Embryonic facial prominence (tissue), 1 donor: ENCODE measurements around the gene SMOC1.

ENCODE experiments used
- DNase-seq: peaks from one replicate; pipeline ENCODE4 v3.0.0-alpha.2; 2016; ENCODE audit errors: extremely low spot score

SMOC1 gene

DNA sequence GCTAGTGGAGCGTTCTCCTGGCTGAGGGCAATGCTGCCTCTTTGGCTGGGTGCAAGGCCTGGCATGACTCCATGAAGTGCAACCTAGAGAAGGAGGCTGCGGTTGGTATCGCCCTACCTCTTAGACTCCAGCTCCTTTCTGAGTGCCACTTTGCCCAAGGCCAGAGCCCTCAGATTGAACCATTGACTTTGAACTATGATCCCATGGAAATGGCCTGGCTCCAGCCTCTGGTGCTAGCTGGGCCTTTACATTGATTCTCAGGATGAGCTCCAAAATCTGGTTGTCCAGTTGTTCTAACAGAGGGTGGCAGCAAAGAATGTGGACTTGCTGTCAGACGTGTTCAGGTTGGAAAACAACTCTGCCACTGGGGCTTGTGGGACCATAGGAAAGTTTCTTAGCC is 16.1 kb upstream of the SMOC1 start:
- DNase-seq, result no peak

DNA sequence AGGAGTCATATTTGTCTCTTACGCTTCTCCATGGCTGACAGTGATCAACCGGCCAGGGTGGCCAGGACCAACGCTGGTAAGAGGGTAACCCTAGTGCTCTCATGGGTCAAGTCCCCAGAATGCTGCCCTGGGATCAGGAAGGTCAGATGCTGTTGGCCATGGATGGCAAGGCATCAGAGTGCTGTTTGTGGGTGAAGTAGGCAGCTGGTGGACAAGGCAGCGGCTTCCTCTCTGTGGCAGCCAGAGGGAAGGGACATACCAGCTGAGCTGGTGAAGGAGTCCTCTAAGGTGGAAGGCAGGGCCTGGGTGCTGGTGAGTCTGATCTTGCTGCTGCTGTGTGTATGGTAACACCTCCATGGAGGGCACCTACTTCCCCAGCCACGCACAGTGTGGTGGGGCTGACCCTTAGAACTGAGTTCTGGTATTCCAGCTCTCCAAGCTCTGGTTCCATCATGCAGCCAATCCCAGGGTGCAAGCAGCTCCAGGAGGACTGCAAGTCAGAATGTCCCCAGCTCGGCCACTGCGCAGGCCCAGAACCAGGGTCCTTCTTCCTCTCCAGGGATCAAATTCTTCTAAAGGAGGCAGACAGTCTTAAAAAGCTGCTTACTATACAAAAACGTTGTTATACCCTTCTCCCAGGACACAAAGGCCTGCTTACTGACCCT is 13.4 kb upstream of the SMOC1 start:
- DNase-seq, result no peak

DNA sequence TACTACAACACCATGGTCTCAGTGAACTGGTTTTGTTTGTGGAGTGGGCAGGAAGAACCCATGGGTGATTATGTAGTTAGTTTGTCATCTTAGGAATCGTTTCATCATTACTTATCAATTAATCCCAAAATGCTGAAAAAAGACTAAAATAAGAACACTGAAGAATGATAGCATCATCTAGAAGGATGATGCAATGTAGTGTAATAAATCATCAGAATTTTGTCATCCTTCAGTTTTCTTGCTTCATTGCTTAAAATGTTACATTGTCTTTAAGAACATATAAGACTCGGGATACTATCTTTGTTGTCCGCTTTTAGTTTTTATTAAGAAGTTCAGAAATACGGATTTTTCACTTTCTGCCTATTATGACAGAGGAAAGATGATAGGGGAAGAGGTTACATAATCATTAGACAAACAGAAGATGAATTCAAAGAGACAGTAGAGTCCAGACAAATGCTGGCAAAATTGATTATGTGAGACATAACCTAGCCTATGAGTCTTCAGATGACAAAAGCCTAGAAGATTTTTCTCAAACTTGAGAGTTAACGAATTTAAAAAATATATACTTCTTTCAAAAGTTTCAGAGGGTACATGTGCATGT is 10.8 kb upstream of the SMOC1 start:
- no peak for DNase-seq

DNA sequence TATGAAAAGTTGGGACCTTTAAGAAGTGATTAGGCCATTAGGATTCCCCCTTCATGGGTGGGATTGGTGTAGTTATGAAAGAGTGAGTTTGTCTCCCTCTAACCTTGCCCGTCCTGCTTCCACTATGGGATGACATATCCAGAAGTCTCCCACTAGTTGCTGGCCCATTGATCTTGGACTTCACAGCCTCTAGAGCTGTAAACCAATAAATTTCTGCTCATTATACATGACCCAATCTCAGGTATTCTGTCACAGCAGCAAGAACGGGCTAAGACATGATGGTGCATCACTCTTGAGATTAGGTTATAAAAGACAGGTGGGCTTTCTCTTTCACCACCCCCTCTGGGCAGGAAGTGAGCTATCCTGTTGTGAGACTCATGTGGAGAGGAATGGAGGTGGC is 8.6 kb upstream of the SMOC1 start:
- DNase-seq, result no peak

DNA sequence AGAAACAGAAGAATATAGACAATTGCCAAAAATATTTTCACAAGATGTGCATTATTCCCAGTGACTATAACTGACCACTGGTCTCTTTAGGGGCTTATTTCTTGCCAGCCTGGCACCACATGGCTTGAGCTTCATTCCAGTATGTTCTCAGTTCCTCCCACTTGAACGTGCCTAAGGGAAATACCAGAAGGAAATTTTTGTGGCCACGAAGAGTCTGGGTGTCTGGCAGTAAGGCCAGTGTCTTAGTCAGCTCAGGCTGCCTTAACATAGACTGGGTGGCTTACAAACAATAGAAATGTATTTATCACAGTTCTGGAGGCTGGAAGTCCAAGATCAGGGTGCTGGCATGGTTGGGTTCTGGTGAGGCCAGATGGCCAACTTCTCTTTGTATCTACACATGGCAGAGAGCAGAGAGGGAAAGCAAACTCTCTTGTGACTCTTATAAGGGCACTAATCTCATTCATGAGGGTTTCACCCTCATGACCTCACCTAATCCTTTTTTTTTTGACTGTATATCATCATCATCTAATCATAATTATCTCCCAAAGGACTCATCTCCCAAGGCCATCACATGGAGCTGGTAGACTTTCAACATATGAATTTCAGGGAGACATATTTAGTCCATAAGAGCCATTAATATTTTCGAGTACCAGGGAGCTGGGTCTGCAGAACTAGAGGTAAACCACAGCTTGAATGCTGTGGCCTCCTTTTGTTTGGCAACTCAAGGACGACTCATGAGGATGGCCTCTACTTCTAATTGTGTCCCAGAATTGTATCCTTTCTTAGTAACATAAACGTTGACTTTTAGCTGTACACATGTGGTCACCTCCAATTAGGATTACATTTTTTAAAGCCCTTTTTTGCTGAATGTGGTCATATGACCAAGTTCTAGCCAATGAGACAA is 5.1 kb upstream of the SMOC1 start:
- DNase-seq, result no peak

DNA sequence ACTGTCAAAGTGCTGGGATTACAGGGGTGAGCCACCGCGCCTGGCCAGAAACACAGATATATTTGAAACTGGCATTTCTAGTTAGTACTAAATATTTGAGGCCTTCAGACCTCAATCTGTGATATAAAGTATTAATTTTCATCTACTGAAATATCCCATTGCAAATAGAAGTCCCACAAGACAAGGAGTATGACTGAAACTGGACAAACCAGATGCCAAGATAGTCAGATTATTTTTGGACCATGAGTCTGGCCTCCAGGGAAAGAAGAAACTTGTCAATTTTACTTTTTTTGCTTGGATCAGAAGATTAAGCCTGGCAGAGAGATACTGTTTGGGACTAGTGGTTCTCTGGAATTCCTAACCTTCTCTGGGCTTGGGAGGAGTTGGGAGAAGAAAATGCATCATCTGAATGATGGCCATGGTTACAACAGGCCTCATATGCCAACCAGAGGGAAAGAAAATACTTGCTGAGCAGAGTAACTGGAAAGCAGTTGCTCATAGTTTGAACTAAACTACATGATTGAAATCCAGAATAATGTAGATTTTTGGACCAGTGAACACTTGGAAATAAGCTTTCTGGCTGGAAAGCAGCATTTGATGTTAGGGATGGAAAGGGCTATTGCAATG is 2.9 kb upstream of the SMOC1 start:
- DNase-seq, result no peak

DNA sequence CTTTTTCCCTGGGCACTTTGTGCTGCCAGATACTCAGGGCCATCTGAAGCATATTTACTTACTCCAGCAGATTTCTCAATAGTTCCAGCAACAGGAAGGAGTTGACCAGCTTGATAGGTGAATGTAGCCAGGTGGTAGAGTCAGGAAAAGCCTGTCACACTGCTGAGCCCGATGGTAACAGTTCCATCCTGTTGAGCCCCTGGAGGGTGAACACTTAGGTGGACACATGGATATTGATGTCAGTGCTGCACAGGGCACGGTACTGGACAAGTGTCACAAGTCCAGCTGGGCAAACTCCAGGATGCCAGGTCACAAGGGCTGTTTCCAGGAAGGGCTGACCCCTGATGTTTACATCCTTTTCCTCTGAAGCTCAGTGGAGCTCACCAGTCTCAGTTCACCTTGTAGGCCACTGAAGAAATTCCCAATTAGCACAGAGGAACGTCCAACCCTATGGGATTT is 2.3 kb upstream of the SMOC1 start:
- DNase-seq, result no peak

DNA sequence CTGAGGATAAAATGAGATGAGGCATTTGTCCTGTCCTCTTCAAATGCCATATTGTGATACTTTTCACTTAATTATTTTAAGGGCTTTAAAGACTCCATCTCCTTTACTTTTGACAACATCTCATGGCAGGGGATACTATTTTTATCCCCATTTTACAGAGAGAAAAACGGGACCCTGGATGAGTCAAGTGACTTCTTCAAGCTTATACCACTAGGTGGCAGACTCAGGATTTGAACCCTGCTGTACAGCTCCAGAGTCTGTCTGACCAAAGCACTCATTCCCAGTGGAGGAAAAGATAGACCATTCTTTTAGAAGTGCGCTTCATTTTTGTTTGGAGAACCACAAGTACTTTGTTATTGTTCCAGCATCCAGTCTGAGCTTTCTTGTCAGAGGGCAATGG is 1.7 kb upstream of the SMOC1 start:
- DNase-seq, result no peak

DNA sequence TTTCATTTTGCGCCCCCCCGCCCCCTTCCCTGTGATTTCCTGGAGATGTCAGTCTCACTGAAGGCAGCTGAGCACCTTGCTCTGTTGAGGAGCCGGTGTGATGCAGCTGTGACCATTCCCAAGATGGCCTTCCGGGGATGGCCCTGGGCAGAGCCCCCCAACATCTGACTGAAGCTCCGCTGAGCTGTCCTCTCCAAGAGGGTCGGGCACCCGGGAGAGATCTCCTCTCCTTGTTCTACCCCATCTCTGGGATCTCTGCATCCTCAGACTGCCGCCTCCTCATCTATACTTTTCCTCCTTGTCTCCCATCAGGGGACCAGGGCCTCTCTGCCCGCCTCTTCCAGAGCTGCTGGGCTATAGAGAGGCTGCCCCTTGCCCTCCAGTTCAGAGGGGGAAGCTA is 965 bp upstream of the SMOC1 start:
- DNase-seq, result no peak

DNA sequence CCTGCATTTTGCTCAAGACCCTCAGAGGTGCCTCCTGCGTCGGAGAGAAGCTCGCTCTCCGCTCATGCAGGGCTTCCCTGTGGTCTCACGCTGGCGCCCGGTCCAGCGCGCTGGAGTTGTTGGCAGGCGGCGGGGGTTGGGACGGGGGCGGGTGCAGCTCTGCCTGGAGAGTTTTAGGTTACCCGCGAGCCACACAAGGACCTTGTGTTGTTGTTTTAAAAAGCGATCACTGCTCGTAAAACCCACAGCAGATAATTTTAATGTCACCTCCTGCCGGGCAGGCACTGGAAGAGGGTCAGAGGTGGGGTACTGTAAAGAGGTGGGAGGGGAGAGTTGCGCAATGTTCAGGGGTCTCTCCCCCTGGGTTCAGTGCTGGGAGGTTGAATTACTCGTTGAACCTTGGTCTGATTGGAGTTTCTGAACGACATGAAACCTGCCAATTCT is 850 bp downstream of the SMOC1 start:
- no peak for DNase-seq

DNA sequence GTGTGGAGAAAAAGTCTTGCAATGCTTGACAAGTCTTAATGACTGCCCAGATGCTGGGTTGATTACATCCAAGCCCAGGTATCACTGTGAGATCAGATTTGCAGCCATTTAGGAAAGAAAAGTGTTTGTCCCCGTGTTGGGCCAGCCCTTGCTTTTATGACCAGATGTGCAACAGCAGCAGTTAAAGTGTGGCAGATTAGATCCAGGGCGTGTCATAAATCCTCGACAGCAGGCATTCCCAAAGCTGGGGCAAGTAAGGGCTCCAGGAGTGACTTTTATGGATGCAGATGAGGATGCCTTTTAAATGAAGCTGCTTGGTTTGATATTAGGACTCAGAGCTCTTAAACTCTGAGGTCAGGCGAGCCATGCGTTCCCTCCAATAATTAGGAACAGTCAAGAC is 1.7 kb downstream of the SMOC1 start:
- no peak for DNase-seq

DNA sequence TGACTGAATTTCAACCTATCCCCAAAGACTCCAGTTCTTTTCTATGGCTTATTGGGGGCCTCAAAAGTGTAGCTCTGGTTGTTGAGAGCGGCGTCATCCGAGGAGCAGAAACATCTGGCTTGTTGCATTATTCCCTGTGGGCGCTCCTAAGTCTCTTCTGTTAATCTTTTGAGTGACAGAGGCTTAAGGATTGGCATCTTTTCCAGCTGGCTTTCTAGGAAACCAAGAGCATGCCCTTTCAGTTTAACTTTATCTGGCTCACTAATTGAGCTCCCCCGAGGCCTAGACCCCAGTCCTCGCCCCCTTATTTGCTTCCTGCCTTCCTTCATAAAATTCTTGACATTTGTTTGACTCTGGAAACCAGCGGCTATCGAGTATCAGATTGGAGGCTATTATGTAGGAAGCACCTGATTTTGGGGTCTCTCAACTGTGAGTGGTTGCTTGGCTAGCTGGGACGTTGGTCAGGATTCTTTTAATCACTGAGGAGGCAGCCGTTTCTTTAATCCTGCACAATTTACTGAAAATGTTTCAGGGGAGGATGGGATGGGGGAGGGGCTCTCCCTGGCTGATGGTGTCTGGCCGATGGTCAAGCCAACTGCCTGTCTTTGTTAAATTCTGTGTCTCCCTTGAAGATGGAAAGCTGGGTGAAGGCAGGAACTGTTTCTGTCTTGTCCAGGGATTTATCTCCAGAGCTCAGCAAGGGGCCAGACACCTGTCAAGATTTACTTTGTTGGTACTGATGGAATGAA is 3.1 kb downstream of the SMOC1 start:
- no peak for DNase-seq

DNA sequence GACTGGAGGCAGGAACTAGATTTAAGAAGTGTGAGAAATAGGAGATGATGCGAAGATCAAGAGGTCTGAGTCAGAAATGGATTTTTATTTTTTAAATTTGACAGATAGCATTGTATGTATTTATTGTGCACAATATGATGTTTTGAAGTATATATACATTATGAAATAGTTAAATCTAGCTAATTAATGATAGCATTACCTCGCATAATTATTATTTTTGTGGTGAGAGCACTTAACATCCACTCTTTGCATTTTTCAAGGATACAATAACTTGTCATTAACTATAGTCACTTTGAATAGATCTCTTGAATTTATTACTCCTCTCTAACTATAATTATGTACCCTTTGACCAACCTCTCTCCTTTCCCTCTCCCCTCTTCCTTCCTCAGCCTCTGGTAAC is 3.7 kb downstream of the SMOC1 start:
- no peak for DNase-seq

DNA sequence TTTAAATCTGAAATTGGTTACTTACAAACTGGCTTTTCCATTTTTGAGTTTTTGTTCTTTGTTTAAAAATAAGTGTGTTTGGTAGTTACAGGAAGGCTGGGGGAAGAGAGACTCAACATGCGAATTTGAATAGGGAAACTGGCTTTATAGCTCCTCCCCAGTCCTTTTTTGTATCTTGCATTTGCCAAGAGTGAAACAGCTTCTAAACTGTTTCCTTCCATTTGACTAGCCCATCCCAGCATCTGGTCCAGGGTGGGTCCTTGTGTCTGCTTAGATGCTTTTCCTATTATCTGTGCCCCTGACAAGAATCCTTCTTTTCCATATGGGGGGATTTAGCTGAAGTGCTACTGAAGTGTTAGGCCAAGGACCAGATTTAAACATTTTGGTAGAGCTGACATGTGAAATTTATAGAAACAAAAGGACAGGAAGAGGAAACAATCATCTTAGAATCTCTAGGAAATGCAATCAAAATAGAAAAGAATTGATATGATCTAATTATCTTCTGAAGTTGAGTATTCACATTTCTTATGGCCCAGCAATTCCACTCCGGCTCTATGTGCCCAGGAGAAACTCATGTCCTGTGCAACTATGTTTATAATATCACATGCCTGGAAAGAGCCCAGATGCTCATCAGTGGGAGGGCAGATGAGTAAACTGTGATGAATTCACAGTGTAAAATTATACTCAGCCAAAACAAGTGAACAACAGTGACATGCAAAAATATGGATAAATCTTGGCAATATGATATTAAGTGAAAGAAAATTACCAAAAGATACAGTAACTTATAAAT is 7.4 kb downstream of the SMOC1 start:
- no peak for DNase-seq

DNA sequence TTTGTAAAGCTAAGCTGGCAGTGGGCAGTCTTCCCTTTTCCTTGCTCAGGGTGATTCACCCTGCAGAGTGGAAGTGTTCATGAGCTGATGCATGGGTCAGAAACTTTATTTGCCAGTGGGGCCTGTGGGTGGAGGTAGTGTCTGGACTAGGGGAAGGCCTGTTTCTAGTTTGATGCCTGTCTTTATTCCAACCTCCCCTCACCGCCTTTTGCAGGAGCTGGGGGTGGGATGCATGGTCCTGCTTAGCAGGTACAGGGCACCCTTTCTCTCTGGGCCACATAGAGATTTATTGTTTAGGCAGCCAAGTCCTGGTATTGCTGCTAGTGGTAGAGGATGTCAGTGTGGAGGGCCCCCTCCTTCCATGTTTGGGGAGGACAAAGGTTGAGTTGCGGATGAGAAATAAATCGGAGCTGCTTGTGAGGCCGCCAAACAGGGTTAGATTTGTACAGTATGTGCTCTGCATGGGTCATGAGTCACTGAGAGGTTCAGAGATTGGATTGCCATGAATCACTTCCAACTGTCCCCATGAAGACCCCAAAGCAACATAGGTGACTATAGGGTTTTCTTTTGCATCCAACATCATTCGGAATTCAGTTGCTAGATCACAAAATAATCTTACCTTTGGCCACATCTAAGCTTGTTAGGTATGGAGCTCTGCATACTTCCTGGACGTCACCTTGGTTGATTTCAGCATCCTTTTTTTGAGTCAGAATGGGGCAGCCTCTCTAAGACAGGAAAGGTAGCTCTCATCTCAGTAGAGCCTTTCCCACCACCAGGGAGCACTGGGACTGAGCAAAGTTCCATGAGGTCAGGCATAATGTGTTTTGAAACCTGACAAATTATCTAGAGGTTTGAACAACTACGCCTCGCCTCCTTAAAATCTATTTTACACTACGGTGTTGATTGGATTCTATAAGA is 8.8 kb downstream of the SMOC1 start:
- DNase-seq, result no peak

DNA sequence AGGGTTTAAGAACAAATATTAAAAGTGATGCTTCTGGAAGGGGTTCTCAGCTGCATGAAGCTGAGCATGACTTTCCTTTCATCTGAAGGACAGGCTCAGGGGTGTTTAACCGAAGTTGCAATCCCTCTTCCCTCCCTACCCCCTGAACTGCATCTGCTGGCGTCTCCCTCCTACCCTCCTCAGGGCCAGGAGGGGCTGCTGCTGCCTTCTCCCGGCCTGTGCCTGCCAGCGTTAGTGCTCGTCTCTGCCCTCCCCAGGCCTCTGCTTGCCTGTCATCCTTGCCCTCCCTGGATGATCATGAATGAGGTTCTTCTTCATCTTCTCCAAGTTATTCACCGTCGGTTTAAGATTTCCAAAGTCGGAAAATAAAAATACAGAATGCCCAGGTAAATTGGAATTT is 12.2 kb downstream of the SMOC1 start:
- no peak for DNase-seq

DNA sequence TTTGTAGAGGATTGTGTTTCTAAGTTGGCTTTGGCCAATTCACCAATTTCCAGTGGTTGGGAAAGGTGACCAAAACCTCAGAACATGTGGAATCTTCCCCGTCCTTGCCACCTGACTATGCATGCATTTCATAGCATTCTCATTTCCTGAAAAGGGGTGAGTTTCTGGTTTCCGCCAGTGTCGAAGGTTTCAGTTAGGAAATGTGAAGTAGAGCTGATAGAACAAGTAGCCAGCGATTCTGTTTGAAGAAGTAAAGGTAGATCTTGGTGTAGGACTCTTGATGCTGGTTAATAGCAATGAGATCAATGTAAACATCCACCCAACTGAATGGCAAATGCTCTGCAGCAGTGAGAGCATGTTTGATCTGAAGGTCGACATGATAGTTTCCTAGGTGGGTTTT is 15.9 kb downstream of the SMOC1 start:
- no peak for DNase-seq

DNA sequence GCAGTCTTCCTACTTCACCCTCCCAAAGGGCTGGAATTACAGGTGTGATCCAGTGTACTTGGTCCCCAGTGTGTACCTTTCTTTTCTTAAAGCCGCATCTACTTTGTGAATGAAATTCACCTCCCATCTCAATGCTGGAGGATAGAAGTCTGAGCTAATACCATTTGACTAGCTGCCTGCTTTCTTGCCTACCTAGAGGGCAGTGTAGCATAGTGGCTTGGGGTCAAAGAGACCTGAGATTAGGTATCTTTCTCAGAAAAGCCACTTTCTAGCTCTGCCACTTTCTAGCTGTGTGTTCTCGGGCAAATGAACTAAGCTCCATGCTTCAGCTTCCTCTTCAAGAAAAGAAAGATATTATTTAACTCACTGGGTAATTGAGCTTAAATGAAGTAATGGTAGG is 16.9 kb downstream of the SMOC1 start:
- no peak for DNase-seq

DNA sequence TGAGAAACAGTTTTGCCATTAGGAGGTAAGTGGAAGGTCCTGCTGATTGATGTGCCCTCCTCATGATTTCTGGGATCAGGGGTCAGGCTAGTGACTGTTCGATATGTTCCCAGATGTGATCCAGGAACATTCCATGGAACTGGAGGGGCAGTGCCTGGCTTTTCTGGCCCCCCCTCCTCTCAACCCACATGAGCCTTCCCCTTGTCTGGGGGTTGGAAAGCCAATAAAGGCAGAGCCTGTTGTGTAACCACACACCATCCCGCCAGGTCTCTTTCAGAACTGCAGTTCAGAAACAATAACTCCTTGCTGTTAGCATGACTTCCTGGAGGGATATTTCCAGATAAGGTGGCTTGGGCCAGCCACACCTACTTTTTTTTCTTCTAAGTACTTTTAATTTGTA is 17.8 kb downstream of the SMOC1 start:
- DNase-seq, result no peak

DNA sequence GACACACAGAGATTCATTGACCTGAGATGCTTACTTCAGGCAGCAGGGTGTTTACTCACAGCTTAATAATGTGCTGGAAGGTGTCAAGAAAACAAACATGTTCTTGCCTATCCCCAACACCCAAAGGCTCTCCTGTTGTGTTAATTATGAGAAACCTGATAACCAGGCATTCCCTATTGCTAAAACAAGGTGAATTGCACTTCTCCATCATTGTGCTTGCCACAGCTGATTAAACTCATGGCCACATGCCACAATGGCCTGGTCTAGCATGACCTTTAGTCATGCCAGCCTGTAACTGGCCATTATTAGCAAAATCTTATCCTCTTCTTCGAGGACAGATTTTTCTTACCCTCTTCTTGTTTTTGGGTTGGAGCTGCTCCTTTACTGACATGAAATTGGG is 21.4 kb downstream of the SMOC1 start:
- DNase-seq, result no peak
